ENCODE data around the gene FCRLA.
A peak's percentile ranks its signal among the peaks of the same experiment; 100 is the strongest.

FCRLA gene

GRCh38 chr1:161731981-161732718 lies 25.1 kb downstream of the FCRLA start:
- DNase-seq (ENCODE audit: low read depth in 2 of 2): no peak

GRCh38 chr1:161733526-161733925 lies 26.5 kb downstream of the FCRLA start:
- DNase-seq (ENCODE audit: low read depth in 2 of 2): no peak

- DNase-seq (ENCODE audit: low read depth in 2 of 2): no peak
Measured at GRCh38 chr1:161735837-161736236, 28.8 kb downstream of the FCRLA start.

- no peak for DNase-seq (ENCODE audit: low read depth in 2 of 2)
Measured at GRCh38 chr1:161736335-161736969, 29.4 kb downstream of the FCRLA start.

- DNase-seq (ENCODE audit: low read depth in 2 of 2): no peak
Measured at GRCh38 chr1:161737625-161738024, 30.6 kb downstream of the FCRLA start.

- DNase-seq (ENCODE audit: low read depth in 2 of 2): no peak
Measured at GRCh38 chr1:161738627-161739287, 31.7 kb downstream of the FCRLA start.

GRCh38 chr1:161739865-161740566 lies 33.0 kb downstream of the FCRLA start:
- no peak for DNase-seq (ENCODE audit: low read depth in 2 of 2)

DNA sequence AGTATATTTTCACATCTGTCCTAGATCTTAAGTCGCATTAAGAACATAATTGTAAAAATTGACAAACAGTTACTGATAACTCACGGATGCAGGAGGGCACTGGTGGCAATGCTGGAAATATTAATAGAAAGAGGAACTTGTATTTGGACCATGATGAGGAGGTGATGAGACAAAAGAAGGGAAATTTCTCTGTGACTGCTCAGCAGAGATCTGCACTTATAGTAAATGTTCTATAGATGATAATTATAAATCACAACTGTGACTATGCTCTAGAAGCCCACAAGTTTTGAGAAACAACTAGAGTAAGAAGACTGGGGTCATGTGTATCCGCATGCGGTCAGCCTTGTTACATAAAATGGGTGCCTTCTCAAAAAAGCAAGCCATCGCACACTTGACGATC lies 33.9 kb downstream of the FCRLA start:
- no peak for DNase-seq (ENCODE audit: low read depth in 2 of 2)

DNA sequence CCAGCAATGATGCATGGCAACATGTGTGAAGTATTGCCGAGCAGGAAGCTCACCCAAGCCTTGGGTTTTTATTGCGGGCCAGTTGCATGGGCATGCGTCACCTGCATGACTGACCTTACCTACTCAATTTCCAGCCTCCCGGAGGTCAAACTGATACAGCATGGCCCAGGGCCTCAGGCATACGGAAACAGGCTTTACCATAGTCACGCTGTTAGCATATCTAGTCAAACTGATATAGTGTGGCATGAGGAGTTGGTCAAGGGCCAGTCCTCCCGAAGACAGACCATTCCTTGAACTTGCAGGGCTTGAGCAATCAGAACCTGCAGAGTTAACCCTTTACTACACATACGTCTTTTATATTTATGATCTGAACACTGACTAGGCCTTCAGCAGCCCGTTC lies 36.2 kb downstream of the FCRLA start:
- DNase-seq (ENCODE audit: low read depth in 2 of 2): no peak

DNA sequence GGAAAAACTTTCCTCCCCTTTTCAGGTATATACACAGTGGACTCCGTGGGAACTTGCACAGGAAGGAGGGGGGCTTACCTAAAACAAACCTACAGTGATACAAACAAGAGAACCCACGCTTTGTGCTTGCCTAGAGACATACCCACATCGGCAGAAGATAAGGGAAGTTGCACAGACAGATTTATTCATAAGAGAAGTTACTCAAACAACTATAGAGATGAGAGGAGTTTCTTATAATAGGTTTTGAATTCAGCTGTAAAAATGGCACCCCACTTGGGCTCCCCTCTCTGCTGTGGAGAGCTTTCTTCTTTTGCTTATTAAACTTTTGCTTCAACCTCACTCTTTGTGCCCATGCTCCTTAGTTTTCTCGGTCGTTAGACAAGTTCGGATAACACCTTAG lies 40.8 kb downstream of the FCRLA start:
- DNase-seq (ENCODE audit: low read depth in 2 of 2): no peak

- peak; percentile 75 for DNase-seq (ENCODE audit: low read depth in 2 of 2)
Measured at GRCh38 chr1:161749509-161750407, 42.7 kb downstream of the FCRLA start, which contains the start of gene DUSP12. Gene DUSP12 (plus strand): TSS chr1:161749786. CDS start chr1:161749802, 16 bp downstream.

DNA sequence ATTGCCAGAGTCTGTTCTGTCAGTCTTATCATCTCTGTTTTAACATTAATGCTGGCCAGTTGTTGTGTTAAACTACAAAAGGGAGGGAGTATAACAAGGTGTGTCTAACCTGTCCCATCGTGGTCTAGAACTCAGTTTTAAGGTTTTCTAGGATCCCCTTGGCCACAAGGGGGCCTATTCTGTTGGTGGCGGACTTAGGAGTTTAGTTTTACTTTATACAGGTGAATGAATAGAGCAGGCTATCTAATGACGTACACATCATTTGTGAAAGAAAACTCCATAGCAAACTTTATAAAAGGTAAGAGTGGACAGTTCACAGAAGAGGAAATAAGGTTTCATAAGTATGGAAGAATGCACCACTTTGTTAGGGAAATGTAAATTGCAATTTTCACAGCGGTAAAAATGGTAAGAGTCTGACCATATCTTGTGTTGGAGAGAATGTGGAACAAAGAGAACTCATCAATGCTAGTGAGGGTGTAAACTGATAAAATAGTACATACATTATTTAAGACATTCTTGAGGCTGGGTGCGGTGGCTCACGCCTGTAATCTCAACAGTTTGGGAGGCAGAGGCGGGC lies 56.6 kb downstream of the FCRLA start:
- peak in 1 of 2 donors; percentile 48 for DNase-seq (ENCODE audit: low read depth in 2 of 2)
